G401 (cell line): ENCODE measurements around the gene THEM4. TPM values are rescaled to one million over a fixed set of nuclear protein-coding genes. Genes with fewer than 3 reads are reported as not detected.
"Not testable (repeated sequence)": the region's sequence is repeated elsewhere in the genome, so short reads cannot be mapped to it uniquely, and the experiment has no call there.

ENCODE experiments used
- DNase-seq: peaks from one replicate; pipeline ENCODE4 v3.0.0-alpha.2; 2015; ENCODE audit warnings: low spot score
- in situ Hi-C: cut with HindIII; loops from 2 replicates; pipeline ENCODE4 v1.10.0; 2016; ENCODE audit warnings: low sequenced_read_pairs, mixed read lengths
- total RNA-seq: library from RNA; depleted of rRNA; stranded (reverse); fragments of >200 nt; shearing (Covaris generic); gene quantifications from 2 replicates; pipeline ENCODE4 v1.2.3, GENCODE V29; 2014

The THEM4 gene
- total RNA-seq, 1 experiment from 2014 or later, result not detected

DNA sequence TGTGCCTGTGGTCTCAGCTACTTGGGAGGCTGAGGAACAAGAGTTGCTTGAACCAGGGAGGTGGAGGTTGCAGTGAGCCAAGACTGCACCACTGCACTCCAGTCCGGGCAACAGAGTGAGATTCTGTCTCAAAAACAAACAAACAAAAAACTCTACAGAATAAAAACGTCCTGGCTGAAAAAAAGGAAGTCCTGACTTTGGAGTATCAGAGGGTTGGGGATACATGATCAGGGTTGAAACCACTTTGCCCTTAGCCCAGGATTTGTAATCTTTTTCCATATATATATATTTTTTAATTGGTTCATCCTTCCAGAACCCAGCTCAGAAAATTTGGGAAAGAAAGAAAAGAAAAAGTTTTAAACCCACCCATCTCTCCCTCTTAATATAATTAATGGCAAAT is 6.5 kb downstream of the THEM4 start:
- no peak for DNase-seq
- in situ Hi-C loops, result no loop called here

DNA sequence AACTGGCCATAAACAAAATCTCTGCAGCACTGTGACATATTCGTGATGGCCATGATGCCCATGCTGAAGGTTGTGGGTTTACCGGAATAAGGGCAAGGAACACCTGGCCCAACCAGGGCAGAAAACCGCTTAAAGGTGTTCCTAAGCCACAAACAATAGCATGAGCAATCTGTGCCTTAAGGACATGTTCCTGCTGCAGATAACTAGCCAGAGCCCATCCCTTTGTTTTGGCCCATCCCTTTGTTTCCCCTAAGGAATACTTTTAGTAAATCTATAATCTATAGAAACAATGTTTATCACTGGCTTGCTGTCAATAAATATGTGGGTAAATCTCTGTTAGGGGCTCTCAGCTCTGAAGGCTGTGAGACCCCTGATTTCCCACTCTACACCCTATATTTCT is 8.5 kb downstream of the THEM4 start:
- in situ Hi-C loops, DNase-seq: not testable (repeated sequence)

DNA sequence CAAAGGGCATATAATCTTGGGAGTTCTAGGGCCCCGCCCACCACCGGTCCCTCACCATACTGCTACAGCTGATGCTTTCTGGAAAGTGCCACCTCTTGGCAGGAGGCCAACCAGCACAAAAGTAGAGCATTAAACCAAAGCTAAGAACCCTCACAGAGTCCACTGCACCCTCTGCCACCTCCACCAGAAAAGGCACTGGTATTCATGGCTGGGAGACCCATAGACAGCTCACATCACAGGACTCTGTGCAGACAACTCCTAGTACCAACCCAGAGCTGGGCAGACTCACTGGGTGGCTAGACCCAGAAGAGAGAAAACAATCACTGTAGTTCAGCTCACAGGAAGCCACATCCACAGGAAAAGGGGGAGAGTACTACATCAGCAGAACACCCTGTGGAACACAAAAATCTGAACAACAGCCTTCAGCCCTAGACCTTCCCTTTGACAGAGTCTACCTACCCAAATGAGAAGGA is 10.8 kb downstream of the THEM4 start:
- in situ Hi-C loops, result no loop called here
- peak; percentile 5 for DNase-seq

DNA sequence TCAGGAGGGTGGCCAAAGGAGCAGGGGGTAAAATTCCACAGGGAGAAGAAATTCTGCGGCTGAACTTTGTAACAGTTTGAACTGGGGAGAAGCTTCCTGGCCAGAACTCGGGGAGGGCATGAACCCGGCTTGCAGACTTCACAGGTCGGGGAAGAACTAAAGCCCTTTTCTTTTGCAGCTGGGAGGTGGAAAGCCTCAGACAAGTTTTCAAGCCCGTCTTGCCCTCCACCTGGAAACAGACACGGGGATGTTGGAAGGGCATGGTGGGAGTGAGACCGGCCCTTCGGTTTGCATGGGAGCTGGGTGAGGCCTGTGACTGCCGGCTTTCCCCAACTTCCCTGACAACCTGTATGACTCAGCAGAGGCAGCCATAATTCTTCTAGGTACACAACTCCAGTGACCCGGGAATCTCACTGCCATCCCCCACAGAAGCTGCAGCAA is 11.3 kb downstream of the THEM4 start:
- no peak for DNase-seq
- in situ Hi-C loops, result no loop called here

DNA sequence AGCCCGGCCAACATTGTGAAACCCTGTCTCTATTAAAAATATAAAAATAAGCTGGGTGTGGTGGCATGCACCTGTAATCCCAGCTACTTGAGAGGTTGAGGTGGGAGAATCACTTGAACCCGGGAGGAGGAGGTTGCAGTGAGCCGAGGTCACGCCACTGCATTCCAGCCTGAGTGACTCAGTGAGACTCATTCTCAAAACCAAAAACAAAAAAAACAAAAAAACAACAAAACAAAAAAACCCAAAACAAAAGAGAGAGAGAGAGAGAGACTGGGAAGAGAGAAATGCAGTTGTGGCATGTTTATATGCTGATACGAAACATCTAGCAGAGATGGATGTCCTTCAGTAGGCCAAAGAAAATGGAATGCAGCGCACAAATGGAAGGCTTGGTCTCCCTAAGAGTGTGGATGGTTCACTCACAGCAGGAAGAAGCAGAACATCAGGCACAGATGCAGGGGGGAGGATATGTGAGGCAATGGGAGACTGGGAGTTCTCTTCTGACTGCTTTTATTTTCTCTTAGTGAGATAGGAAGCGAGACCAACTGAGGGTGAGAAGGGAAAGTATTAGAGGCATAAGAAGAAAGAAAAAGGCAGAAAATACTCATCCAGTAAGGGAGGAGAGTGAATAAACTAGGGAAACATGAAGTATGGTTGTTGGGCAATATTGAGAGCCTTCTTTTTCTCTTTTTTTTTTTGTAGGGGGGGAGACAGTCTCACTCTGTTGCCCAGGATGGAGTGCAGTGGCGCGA is 16.0 kb downstream of the THEM4 start:
- no peak for DNase-seq
- in situ Hi-C loops, result no loop called here

DNA sequence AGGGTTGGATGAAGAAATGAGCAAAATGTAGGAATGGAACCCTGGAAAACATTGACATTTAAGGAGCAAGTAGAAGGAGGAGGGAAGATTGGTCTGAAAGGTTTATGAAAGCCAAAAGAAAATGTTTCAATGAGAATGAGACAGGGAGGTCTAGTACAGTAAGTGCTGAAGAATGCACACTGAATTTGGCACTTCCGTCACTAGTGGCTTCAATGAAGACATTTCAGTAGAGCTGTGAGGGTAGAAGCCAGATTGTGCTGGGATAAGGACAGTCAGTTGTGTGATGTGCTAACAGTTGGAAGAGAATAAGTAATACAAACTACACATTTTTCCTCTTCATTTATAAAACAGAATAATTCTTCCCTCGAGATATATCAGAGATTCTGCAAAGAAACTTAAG is 17.1 kb downstream of the THEM4 start:
- in situ Hi-C loops, result no loop called here
- DNase-seq, result no peak

DNA sequence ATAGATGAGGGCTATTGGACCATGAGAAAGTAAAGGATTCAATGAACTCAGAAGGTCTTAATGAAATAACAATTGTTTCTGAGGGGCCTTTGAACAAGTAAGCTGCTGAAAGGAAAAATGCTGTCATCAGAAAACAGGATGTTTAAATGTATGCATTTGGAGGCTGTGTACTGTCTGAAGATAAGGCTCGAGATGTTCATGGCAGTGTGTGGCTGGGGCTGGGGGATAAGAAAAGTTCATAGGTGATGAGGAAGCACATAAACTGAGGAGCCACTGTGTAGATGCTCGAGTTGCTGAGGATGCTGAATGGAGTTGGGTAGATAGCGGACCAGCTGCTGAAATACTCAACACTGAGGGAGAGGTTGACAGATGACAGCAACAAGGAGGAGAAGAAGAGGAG is 17.8 kb downstream of the THEM4 start:
- in situ Hi-C loops, result no loop called here
- no peak for DNase-seq

DNA sequence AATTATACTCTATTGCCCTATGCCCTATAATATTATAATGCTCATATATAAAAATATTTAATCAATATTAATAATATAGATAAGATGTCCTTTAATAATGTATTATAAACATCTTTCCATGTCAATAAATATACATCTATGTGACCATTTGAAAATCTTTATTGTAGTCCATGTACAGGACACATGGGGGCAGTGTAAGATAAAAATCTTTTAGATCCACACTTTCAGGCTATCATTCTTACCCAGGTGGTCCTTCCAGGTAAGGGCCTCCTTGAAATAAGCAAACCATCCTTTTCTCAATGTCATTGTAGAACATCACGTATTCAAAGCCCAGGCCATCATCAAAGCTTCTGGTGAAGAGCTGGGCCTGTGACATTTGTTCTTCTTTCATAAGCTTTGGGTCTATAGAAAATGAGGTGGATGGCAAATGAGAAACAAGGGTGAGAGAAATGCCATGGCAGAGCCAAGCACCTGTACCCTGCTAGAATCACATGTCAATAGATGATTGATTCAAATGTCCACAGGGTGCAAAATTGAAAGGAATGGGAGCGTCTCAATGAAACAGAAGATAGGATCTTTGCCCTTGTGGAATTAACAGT is 20.2 kb downstream of the THEM4 start:
- no peak for DNase-seq
- in situ Hi-C loops, result no loop called here

DNA sequence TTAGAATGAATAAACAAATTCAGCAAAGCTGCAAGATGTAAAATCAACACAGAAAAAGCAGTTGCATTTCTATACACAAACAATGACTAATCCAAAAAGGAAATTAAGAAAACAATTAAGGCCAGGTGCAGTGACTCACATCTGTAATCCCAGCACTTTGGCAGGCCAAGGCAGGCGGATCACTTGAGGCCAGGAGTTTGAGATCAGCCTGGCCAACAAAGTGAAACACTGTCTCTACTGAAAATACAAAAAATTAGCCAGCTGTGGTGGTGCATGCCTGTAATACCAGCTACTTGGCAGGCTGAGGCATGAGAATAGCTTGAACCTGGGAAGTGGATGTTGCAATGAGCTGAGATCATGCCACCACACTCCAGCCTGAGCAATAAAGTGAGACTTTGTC is 22.3 kb downstream of the THEM4 start:
- DNase-seq, result no peak
- in situ Hi-C loops, result no loop called here

DNA sequence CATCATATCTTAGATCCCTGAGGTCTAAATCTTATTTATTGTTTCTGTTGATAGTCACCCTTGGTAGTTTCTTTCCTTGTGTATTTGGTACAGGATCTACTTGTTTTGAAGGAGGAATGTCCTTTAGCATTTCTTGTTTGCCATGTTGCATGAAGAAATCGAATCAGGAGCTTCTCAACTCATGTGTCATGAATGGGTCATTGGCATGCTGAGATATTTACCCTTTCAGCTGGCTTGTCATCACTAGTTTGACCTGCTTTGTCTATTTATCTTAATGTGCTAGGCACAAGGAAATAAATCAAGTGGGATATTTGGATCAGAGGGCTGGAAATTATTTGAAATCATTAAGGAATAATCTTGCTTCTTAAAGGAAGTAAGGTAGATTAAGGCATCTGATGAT is 23.8 kb downstream of the THEM4 start:
- in situ Hi-C loops, result no loop called here
- no peak for DNase-seq

DNA sequence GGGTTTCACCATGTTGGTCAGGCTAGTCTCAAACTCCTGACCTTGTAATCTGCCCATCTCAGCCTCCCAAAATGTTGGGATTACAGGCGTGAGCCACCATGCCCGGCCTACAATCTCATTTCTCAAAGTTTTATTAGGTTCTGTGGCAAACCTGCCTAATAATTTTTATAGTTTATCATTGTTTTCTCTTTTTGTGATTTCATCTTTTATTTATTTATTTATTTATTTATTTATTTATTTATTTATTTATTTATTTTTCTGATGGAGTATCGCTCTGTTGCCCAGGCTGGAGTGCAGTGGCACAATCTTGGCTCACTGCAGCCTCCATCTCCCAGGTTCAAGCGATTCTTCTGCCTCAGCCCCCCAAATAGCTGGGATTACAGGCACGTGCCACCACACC is 24.4 kb downstream of the THEM4 start:
- DNase-seq, in situ Hi-C loops: not testable (repeated sequence)

DNA sequence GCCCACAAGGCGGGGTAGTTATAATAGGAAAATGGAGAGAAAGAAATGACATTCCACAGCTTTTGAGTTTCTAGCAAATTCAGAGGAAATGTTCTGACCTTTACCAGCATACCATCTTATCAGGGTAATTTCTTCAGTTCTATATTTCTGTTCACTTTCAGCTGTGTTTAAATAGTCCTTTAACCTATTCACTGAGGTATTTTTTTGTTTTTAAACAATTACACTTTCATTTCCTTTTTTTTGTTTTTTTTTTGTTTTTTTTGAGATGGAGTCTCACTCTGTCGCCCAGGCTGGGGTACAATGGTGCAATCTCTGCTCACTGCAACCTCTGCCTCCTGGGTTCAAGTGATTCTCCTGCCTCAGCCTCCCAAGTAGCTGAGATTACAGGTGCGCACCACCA is 24.9 kb downstream of the THEM4 start:
- DNase-seq, in situ Hi-C loops: not testable (repeated sequence)

DNA sequence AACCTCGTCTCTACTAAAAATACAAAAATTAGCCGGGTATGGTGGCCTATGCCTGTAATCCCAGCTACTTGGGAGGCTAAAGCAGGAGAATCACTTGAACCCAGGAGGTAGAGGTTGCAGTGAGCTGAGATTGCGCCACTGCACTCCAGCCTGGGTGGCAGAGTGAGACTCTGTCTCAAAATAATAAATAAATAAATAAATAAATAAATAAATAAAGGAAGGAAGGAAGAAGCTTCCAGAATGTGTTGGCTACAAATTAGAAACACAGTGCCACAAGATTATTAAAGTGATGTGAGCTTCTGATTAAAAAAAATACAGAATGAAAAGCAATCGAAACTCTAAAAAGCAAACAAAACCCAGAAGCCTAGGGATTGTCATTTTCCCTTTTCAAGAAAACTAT is 25.4 kb downstream of the THEM4 start:
- in situ Hi-C loops, DNase-seq: not testable (repeated sequence)

DNA sequence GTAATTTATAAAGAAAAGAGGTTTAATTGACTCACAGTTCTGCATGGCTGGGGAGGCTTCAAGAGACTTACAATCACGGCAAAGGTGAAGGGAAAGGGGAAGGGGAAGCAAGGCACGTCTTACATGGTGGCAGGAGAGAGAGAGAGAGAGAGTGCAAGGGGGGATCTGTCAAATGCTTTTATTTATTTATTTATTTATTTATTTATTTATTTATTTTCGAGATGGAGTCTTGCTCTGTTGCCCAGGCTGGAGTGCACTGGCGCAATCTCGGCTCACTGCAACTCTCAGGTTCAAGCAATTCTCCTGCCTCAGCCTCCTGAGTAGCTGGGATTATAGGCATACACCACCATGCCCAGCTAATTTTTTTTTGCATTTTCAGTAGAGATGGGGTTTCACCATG is 26.4 kb downstream of the THEM4 start:
- DNase-seq, in situ Hi-C loops: not testable (repeated sequence)

DNA sequence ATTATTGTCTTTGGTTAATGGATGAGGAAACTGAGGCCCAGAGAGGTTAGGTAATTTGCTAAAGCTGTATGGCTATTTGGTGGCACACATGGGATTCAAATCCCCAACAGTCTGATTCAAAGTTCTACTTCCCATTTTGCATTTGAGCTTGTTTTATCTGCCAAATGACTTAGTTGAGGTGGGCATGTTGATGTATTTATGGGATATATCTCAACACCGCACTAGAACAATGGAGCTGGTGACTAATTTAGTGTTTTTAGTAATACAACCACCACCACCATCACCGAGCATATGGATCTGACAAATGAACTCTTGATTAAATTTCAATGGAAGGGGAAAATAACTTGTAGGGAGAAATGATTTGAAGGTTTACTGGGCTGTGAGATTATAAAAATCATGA is 26.8 kb downstream of the THEM4 start:
- in situ Hi-C loops, result no loop called here
- no peak for DNase-seq

DNA sequence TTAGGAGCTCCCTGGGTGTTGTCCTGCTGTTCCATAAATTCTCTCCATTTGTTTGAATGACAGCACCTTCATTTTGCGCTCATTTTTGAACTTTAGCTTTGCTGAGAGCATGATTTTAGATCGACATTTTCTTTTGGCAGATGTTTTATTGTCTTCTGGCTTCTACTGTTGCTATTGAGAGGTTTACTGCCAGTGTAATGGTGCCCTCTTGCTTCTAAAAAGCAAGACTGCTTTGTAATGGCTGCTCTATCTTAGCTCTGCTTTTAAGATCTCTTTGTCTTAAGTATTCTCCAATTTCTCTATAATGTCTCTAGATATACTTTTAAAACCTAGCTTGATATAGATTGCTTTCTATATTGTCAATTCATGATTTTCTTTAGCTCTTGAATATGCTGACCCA is 27.8 kb downstream of the THEM4 start:
- DNase-seq, result peak; percentile 2
- in situ Hi-C loops, result no loop called here

DNA sequence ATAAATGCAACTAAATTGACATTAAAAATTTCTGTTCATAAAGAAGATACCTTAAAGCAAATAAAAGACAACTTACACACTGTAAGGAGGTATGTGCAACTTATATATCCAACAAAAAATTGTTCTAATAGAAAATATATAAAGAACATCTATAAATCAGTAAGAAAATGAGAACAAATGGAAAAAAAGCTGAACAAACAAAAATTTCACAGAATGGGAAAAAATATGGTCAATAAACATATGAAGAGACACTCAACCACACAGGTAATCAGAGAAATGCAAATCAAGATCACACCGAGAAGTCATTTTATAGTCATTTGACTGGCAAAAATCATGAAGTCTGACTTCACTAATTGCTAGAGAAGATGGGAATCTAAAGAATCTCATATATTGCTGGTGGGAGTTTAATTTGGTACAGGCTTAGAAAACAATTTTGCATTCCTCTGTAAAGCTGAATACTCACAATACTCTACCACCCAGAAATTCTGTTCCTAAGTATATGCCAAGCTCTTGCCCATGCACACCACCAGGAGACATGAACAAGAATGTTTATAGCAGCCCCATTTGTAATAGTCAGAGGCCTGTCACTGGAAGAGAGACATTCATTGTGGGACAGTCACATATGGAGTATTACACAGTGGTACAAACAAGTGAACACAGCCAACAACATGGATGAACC is 33.8 kb downstream of the THEM4 start:
- in situ Hi-C loops, result no loop called here
- DNase-seq, result no peak

DNA sequence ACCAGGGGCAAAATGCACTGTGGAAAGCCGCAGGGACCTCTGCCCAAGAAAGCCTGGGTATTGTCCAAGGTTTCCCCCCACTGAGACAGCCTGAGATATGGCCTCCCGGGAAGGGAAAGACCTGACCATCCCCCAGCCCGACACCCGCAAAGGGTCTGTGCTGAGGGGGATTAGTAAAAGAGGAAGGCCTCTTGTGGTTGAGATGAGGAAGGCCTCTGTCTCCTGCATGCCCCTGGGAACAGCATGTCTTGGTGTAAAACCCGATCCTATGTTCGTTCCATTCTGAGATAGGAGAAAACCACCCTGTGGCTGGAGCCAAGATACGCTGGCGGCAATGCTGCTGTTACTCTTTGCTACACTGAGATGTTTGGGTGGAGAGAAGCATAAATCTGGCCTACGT is 36.5 kb downstream of the THEM4 start:
- in situ Hi-C loops, DNase-seq: not testable (repeated sequence)

DNA sequence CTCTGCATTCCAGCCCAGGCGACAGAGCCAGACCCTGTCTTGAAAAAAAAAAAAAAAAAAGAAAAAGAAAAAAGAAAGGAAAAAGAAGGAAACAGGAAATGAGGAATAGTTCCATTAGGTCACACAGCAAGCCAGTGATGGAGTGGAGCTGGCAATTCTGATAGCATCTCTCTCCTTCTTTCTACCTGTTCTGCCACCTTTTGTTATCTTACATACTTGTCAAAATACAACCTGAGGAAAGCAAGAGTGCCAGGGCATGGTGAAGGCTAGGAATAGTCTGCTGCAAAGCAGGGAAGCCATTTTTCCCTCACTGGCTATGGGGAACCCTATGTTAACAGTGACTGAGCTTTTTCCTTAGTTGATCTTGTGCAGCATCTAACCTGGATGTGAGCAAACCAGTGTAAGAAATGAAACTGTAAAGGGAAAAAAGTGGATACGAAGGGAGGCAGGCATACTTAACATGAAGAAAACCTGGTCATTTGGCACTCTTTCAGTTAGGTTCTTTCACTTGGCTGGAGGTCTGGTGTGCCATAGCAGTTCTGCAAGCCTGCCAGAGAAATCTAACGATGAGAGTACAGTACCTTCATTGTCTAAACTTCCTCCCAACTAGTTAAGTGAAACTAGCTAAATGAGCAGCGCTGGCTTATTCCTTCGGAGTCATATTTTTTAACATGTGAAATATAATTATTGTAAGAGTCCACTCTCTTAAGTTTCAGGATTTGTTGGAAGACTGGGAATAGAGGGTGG is 37.9 kb downstream of the THEM4 start:
- in situ Hi-C loops, result no loop called here

DNA sequence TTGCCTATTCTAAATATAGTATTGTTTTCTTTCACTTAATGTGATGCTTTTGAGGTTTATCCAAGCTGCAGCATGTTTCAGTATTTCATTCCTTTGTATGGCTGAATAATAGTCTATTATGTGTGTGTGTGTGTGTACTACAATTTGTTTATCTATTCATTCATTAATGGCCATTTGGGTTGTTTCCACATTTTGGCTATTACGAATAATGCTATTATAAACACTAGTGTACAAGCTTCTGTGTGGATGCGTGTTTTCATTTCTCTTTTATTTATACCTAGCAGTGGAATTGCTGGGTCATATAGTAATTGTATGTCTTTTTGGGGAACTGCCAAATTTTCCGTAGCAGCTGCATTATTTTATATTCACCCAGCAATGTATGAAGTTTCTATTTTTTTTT is 40.8 kb downstream of the THEM4 start:
- in situ Hi-C loops, result no loop called here
- no peak for DNase-seq

More for the DNA sequence above, 37.9 kb downstream of the THEM4 start:
- peak; percentile 1 for DNase-seq
